Lung microvascular endothelial cell (primary cell): ENCODE data around the gene MAPRE3. TPM values are rescaled to one million over a fixed set of nuclear protein-coding genes. Genes with fewer than 3 reads are reported as not detected.

Experiments
- DNase-seq, 2 donors: peaks; one replicate each; pipeline versions ENCODE4 v3.0.0 to v3.0.0-alpha.2; 2010; ENCODE audit warnings: low read depth in 2 of 2
- total RNA-seq: library from RNA; depleted of rRNA; stranded (reverse); fragments of >200 nt; gene quantifications from 2 replicates; pipeline ENCODE4 v1.2.1, GENCODE V29; 2014

Gene MAPRE3
- total RNA-seq, 1 donor from 2014 or later = 0.79 TPM

GRCh38 chr2:27038631-27039339 is 68.3 kb downstream of the MAPRE3 start:
- no peak for DNase-seq

GRCh38 chr2:27039426-27039825 is 69.0 kb downstream of the MAPRE3 start:
- DNase-seq = no peak

GRCh38 chr2:27039871-27040270 is 69.4 kb downstream of the MAPRE3 start:
- no peak for DNase-seq

DNA sequence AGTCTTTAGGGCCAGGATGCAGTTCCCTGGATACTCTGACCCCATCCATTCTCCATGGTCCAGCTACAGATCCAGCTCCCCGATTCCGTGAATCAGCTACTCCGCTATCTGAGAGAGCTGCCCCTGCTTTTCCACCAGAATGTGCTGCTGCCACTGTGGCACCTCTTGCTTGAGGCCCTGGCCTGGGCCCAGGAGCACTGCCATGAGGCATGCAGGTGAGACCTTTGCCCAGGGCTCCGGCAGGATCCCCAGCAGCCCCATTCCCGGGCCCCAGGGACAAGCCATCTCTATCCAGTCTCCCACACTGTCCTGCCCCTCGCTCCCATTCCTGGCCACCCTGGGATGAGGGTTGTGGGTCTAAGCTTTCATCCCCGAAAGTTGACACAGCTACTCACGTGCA is 69.8 kb downstream of the MAPRE3 start:
- DNase-seq = no peak

GRCh38 chr2:27041752-27042151 is 71.3 kb downstream of the MAPRE3 start:
- no peak for DNase-seq

- DNase-seq = peak in 1 of 2 donors; percentile 32
These were observed 71.8 kb downstream of the MAPRE3 start for GRCh38 chr2:27042159-27042661.

GRCh38 chr2:27042985-27043634 is 72.7 kb downstream of the MAPRE3 start:
- DNase-seq = no peak

DNA sequence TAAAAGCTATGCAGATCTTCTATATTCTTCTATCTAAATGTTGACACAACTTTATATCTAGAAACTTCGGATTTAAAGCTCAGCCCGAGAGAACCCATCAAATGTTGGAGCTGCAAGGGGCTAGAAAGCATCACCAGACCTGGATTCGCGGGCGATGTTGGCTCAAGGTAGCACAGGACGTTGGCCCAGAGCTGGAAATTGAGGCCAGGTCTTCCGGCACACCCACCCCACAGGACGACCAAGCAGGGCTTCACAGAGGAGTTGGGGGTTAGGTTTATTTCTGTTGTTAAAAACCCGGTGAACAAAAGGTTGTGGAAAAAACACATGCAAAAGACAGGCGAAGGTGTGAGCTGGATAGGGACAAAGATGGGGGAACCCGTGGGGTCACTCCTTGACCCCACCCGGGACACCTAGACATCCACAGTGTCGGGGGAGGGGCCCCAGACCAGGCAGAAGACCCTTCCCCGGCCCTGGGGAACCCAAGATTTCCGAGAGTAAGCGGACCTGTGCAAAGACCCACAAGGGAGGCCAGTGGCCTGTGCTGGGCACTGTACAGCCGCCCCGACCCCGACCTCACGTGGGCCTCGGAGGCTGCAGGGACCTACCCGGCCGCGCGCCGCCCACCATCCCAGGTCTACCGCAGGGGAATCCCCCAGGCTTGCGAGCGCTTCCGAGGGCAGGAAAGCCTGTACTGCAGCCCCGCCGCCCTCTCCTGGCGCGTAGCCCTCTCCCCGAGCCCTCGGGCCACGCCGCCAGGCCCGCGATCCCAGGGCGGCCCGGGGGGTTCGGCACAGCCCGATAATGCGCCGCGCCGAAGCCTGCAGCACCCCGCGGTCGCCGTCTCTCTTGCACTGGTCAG is 79.2 kb downstream of the MAPRE3 start:
- DNase-seq = peak; percentile 63 to 78

DNA sequence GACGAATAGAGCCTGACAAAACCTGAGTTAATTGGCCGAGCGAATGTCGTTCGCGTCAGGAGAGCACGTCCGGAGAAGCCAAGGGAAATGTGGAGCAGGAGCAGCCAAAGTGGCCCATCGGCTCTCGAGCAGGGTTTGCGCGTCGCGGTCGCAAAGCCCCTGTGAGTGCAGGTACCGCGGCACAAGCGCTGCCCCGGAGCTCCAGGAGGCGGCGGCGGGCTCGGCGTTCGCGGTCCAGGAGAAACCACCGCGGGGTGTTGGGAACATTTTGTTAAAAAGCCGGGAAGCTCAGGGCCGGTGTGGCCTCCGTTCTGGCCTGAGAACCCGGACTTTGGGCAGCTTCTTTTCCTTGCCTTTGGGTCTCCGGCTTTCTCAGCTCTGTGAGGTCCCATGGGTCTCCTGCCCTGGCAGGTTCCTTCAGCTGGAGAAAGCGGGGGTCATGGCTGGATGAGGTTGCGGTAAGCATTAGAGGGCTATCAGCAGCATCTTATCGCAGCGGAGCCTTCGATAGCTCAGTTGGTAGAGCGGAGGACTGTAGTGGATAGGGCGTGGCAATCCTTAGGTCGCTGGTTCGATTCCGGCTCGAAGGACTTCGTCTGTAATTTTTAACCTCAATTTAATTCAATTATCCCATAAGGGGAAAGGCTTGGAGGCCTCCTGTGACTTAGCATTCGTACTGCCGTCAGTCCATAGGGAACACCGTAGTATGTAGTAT is 80.0 kb downstream of the MAPRE3 start:
- DNase-seq = peak; percentile 90 to 93

- peak; percentile 93 to 96 for DNase-seq
These were observed 80.8 kb downstream of the MAPRE3 start, which contains the start of gene AGBL5 for GRCh38 chr2:27050996-27051901. AGBL5 (plus strand) TSS chr2:27051668; CDS start chr2:27052959, 1,291 bp downstream.

- peak in 1 of 2 donors; percentile 20 for DNase-seq
These were observed 81.6 kb downstream of the MAPRE3 start for GRCh38 chr2:27051902-27052645.

DNA sequence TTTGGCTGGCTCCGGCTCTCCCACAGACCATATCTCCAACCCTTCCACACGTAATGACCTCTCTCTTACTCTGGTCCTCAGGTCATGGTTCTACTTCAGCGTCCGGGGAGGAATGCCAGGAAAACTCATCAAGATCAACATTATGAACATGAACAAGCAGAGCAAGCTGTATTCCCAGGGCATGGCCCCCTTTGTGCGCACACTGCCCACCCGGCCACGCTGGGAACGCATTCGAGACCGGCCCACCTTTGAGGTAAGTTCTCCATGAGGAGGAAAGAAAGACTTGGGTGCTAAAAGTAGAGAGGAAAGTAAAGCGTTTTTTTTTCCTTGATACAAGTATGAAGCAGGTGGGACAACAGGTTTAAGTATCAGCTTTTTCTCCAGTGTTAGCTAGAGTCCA is 82.9 kb downstream of the MAPRE3 start:
- no peak for DNase-seq

GRCh38 chr2:27053776-27054175 is 83.3 kb downstream of the MAPRE3 start:
- no peak for DNase-seq

DNA sequence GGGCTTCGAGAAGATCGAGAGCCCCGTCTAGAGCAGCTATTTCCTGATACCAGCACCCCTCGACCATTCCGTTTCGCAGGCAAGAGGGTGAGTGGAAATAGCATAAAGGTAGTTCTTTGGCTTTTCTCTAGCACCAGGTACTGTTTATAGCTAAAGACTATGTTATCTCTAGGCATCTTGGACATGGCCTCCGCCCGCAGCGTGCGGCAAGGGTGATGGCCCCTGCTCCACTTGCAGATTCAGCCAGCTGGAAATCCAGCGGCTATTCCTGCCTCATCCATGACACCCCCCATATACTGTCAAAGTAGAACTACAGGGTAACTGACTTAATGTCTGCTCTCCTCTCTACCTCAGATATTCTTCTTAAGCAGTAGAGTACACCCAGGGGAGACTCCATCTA is 84.3 kb downstream of the MAPRE3 start:
- no peak for DNase-seq

DNA sequence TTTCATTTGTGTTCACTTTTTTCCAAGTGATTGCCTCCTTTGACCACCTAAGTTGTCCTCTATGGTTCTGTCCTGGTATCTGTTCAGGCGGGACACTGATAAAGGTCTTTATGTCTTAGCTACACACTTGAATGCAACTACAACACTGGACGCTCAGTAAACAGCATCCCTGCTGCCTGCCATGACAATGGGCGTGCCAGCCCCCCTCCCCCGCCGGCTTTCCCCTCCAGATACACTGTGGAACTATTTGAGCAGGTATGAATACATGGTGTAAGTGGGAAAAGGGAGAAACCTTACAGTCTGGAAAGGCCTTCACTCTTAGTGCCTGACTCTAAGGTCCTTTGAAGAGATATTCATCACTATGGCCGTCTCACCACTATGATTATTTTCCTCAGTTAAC is 86.7 kb downstream of the MAPRE3 start:
- DNase-seq = no peak

DNA sequence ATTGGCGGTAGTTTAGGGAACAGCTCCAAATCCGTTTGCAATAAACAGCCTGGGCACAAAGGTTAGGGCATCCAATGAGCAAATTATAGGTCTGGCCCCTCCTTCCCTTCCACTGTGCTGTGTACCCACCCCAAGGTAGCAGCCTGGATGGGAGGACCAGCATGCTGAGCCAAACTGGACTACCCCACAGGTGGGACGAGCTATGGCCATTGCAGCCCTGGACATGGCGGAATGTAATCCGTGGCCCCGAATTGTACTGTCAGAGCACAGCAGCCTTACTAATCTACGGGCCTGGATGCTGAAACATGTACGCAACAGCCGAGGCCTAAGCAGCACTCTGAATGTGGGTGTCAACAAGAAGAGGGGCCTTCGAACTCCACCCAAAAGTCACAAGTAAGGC is 87.8 kb downstream of the MAPRE3 start:
- no peak for DNase-seq

DNA sequence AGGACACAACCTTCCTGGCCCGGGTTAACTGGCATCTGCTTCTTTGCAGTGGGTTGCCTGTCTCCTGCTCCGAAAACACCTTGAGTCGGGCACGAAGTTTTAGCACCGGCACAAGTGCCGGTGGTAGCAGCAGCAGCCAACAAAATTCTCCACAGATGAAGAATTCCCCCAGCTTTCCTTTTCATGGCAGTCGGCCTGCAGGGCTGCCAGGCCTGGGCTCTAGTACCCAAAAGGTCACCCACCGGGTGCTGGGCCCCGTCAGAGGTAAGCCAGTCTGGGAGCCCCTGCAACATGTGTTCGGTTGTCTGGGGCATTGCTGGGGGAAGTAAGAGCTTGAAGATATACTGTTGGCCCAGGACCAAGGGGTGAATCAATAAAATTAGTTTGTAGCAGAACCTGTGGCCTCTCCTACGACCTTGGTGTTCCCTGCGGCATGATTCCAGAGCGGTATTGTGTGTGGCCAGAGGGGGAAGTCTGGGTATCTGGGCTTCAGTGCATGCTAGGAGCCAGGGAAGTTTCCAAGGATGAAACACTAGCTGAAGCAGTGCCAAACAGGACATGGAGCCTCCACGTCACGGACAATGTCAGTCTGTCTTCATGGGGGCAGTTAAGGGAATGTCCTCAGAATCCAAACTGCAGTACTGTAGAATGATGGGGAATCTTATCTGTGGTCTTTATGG is 88.8 kb downstream of the MAPRE3 start:
- peak; percentile 23 to 52 for DNase-seq

GRCh38 chr2:27060323-27060722 is 89.9 kb downstream of the MAPRE3 start:
- DNase-seq = no peak

GRCh38 chr2:27065128-27065527 is 94.7 kb downstream of the MAPRE3 start:
- no peak for DNase-seq
